ENCODE data around the gene SLC35B2. TPM values are rescaled to one million over a fixed set of nuclear protein-coding genes. Genes with fewer than 3 reads are reported as not detected.

The SLC35B2 gene
- total RNA-seq, 1 experiment from 2014 or later = 28.9 TPM

- peak overlapping the region; percentile 76 for H3K27ac Mint-ChIP-seq
- ATAC-seq (no peak), DNase-seq (ENCODE audit: low spot score) (no peak)
- H3K4me1 Mint-ChIP-seq = peaks cover 50% of the 10 kb centered on the region
- H3K36me3 Mint-ChIP-seq = peaks cover 83% of the 10 kb centered on the region
- no peaks in the 10 kb centered on the region for H3K9me3 Mint-ChIP-seq
- ChIA-PET CTCF (no interaction called here), POLR2A (interaction anchor here (0.7 kb wide), 1 partner anchor 15 kb away, joined by 6 read pairs; no protein-coding TSS in a partner anchor)
- TF ChIP-seq ZNF425 (CRISPR knock-in tag; conservative IDR thresholded peaks at IDR 0.05) = peak; percentile 31; the same call in 1 of the 2 replicates
- no peak for TF ChIP-seq STAT6 (CRISPR knock-in tag; conservative IDR thresholded peaks at IDR 0.05; ENCODE audit: low read depth)
- H3K27me3 Mint-ChIP-seq (ENCODE audit: low read depth) = no peaks in the 10 kb centered on the region
- H3K4me3 Mint-ChIP-seq = no peak overlapping the region
These were observed 5.5 kb downstream of the SLC35B2 start for GRCh38 chr6:44251576-44252524.

- no peak overlapping the region for H3K4me3 Mint-ChIP-seq
- POLR2A ChIA-PET = no interaction called here
- peaks cover 84% of the 10 kb centered on the region for H3K36me3 Mint-ChIP-seq
- no peak overlapping the region for H3K27ac Mint-ChIP-seq
- no peaks in the 10 kb centered on the region for H3K27me3 Mint-ChIP-seq (ENCODE audit: low read depth)
- ATAC-seq = no peak
- no peak for DNase-seq (ENCODE audit: low spot score)
- peaks cover 41% of the 10 kb centered on the region for H3K4me1 Mint-ChIP-seq
- CTCF ChIA-PET = no interaction called here
- no peaks in the 10 kb centered on the region for H3K9me3 Mint-ChIP-seq
- TF ChIP-seq RORB (CRISPR knock-in tag; IDR thresholded peaks at IDR 0.05) = 0 out of 2 replicates have a peak, but pooled peaks have one; percentile 5
- no peak for TF ChIP-seq ZNF671 (CRISPR knock-in tag; IDR thresholded peaks at IDR 0.05)
These were observed 6.6 kb downstream of the SLC35B2 start for GRCh38 chr6:44250718-44251123.

GRCh38 chr6:44250067-44250717, 7.1 kb downstream of the SLC35B2 start:
- ChIA-PET CTCF (no interaction called here), POLR2A (no interaction called here)
- peak overlapping the region; percentile 99 for H3K4me3 Mint-ChIP-seq
- TF ChIP-seq EMX1 (CRISPR knock-in tag; IDR thresholded peaks at IDR 0.05) (0 out of 2 replicates have a peak, but pooled peaks have one; percentile 67), E2F5 (CRISPR knock-in tag; IDR thresholded peaks at IDR 0.05) (no peak), ATF2 (CRISPR knock-in tag; IDR thresholded peaks at IDR 0.05; ENCODE audit: borderline replicate concordance, low read depth) (no peak), PREB (CRISPR knock-in tag; IDR thresholded peaks at IDR 0.05; ENCODE audit: borderline replicate concordance) (no peak), CBFB (CRISPR knock-in tag; IDR thresholded peaks at IDR 0.05; ENCODE audit: low read depth) (no peak), PRDM15 (CRISPR knock-in tag; IDR thresholded peaks at IDR 0.05) (no peak), OVOL2 (CRISPR knock-in tag; IDR thresholded peaks at IDR 0.05; ENCODE audit: borderline replicate concordance) (no peak)
- peak overlapping the region; percentile 41 for H3K27ac Mint-ChIP-seq
- DNase-seq (ENCODE audit: low spot score) (no peak), ATAC-seq (no peak)
- H3K9me3 Mint-ChIP-seq = no peaks in the 10 kb centered on the region
- no peaks in the 10 kb centered on the region for H3K27me3 Mint-ChIP-seq (ENCODE audit: low read depth)
- peaks cover 79% of the 10 kb centered on the region for H3K36me3 Mint-ChIP-seq
- peaks cover 41% of the 10 kb centered on the region for H3K4me1 Mint-ChIP-seq
